Neutrophil (primary cell): Measurements from ENCODE around the gene NXN.
"Not testable (repeated sequence)": the region's sequence is repeated elsewhere in the genome, so short reads cannot be mapped to it uniquely, and the experiment has no call there.

ENCODE experiments used
- H3K27ac ChIP-seq: fragments of 200-600 bp; sonication (generic); 2 replicates; pipeline ENCODE4 v1.5.1; 2016; ENCODE audit warnings: mild to moderate bottlenecking, moderate library complexity
- H3K27me3 ChIP-seq: fragments of 200-600 bp; sonication (generic); 2 replicates; pipeline ENCODE4 v1.6.0; 2016; ENCODE audit warnings: mild to moderate bottlenecking
- H3K36me3 ChIP-seq: fragments of 200-600 bp; sonication (generic); 2 replicates; pipeline ENCODE4 v1.5.1; 2017
- H3K4me1 ChIP-seq, 2 experiments: fragments of 200-600 bp in 1 of 2; sonication (generic) in 1 of 2; 1 replicate in 1 of 2; 2 replicates in 1 of 2; pipeline versions ENCODE4 v1.5.1 to v1.6.1; 2013 to 2016; ENCODE audit warnings: low read depth in 1 of 2, low read length in 1 of 2, mild to moderate bottlenecking in 1 of 2, moderate library complexity in 1 of 2; ENCODE audit not compliant: control insufficient read depth in 1 of 2, insufficient read depth in 1 of 2
- H3K4me3 ChIP-seq, 2 experiments: fragments of 200-600 bp in 1 of 2; sonication (generic) in 1 of 2; 1 replicate in 1 of 2; 2 replicates in 1 of 2; pipeline ENCODE4 v1.5.1; 2013 to 2016; ENCODE audit warnings: low read depth in 1 of 2, low read length in 1 of 2, mild to moderate bottlenecking in 1 of 2, moderate library complexity in 1 of 2
- H3K9me3 ChIP-seq: fragments of 200-600 bp; sonication (generic); 2 replicates; pipeline ENCODE4 v1.5.1; 2016
- TF ChIP-seq, protein P1 (sequence below): fragments of 200-600 bp; sonication (generic); IDR thresholded peaks from 2 replicates; pipeline ENCODE4 v1.5.1; 2016; ENCODE audit warnings: antibody characterized with exemption

NXN gene

DNA sequence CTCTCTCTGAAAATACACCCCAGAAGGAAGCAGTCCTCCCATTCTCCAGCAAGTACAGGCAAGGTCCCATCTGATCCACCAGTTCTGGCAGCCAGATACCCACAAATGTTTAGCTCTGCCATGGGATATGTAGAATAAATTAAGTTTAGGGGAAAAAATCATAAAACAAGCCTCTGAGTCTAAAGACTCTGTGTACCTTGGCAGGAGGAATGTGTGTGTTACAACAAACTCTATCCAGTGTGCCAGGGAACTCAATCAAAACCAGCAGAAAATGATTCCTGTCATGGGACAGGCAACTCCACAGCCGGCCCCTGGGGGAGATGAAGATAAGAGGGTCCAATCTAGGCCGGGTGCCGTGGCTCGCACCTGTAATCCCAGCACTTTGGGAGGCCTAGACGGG, 124.0 kb downstream of the NXN start:
- Histone ChIP-seq H3K4me3 (no peak overlapping the region), H3K36me3 (no peaks in the 10 kb centered on the region), H3K4me1 (no peaks in the 10 kb centered on the region), H3K9me3 (no peaks in the 10 kb centered on the region), H3K27me3 (peaks cover 7% of the 10 kb centered on the region), H3K27ac (no peak overlapping the region)
- TF ChIP-seq, protein P1, sequence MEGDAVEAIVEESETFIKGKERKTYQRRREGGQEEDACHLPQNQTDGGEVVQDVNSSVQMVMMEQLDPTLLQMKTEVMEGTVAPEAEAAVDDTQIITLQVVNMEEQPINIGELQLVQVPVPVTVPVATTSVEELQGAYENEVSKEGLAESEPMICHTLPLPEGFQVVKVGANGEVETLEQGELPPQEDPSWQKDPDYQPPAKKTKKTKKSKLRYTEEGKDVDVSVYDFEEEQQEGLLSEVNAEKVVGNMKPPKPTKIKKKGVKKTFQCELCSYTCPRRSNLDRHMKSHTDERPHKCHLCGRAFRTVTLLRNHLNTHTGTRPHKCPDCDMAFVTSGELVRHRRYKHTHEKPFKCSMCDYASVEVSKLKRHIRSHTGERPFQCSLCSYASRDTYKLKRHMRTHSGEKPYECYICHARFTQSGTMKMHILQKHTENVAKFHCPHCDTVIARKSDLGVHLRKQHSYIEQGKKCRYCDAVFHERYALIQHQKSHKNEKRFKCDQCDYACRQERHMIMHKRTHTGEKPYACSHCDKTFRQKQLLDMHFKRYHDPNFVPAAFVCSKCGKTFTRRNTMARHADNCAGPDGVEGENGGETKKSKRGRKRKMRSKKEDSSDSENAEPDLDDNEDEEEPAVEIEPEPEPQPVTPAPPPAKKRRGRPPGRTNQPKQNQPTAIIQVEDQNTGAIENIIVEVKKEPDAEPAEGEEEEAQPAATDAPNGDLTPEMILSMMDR = no peak

GRCh38 chr17:852850-853249, 126.7 kb downstream of the NXN start:
- not testable (repeated sequence) for H3K4me3 ChIP-seq, H3K4me1 ChIP-seq, H3K36me3 ChIP-seq, H3K9me3 ChIP-seq, H3K27ac ChIP-seq
- peaks cover 34% of the 10 kb centered on the region for H3K27me3 ChIP-seq

GRCh38 chr17:852349-852748, 127.2 kb downstream of the NXN start:
- no peaks in the 10 kb centered on the region for H3K9me3 ChIP-seq
- peaks cover 39% of the 10 kb centered on the region for H3K27me3 ChIP-seq
- H3K27ac ChIP-seq = no peak overlapping the region
- no peaks in the 10 kb centered on the region for H3K36me3 ChIP-seq
- TF ChIP-seq, protein P1 = no peak
- no peak overlapping the region for H3K4me3 ChIP-seq
- no peaks in the 10 kb centered on the region for H3K4me1 ChIP-seq

DNA sequence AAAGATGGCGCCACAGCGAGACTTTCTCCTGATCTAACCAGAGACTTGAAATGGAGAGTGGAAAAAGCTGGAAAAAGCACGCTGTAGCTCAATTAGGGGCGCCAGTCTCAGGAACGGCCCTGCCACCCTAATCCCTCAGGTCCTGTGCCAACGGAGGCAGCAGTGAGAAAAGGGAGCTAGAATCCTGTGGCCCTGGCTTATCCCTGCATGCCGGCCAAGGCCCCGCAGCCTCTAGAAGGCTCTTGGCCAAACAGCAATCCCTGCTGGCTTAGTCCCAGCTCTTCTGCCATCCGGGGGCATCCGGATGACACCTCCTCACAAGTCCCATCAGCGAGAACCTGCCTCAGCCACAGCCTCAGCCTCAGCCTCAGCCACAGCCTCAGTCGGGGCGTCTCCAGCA, 127.7 kb downstream of the NXN start:
- Histone ChIP-seq H3K36me3 (no peaks in the 10 kb centered on the region), H3K27me3 (peaks cover 44% of the 10 kb centered on the region), H3K4me1 (no peaks in the 10 kb centered on the region), H3K4me3 (no peak overlapping the region), H3K9me3 (no peaks in the 10 kb centered on the region), H3K27ac (no peak overlapping the region)
- TF ChIP-seq, protein P1 = no peak

- peaks cover 52% of the 10 kb centered on the region for H3K27me3 ChIP-seq
- no peak overlapping the region for H3K27ac ChIP-seq
- TF ChIP-seq, protein P1 = no peak
- no peaks in the 10 kb centered on the region for H3K4me1 ChIP-seq
- H3K36me3 ChIP-seq = no peaks in the 10 kb centered on the region
- H3K4me3 ChIP-seq = no peak overlapping the region
- H3K9me3 ChIP-seq = no peaks in the 10 kb centered on the region
These were observed 128.5 kb downstream of the NXN start for GRCh38 chr17:850851-851763.

GRCh38 chr17:850086-850850, 129.3 kb downstream of the NXN start:
- TF ChIP-seq, protein P1 = no peak
- Histone ChIP-seq H3K36me3 (no peaks in the 10 kb centered on the region), H3K27me3 (peaks cover 56% of the 10 kb centered on the region), H3K9me3 (no peaks in the 10 kb centered on the region), H3K4me3 (no peak overlapping the region), H3K27ac (no peak overlapping the region), H3K4me1 (no peaks in the 10 kb centered on the region)
